Endodermal cell (in vitro differentiated cells): ENCODE data around the gene TYW1. TPM values are rescaled to one million over a fixed set of nuclear protein-coding genes. Genes with fewer than 3 reads are reported as not detected.
"Not testable (repeated sequence)": the region's sequence is repeated elsewhere in the genome, so short reads cannot be mapped to it uniquely, and the experiment has no call there.

ENCODE experiments used
- DNase-seq: peaks from one replicate; pipeline ENCODE4 v3.0.0-alpha.2; 2017
- H3K27ac ChIP-seq: 2 replicates; pipeline ENCODE4 v1.5.1; 2013; ENCODE audit warnings: mild to moderate bottlenecking, low read depth, low read length, moderate library complexity
- H3K27me3 ChIP-seq: 2 replicates; pipeline ENCODE4 v1.6.1; 2013; ENCODE audit warnings: mild to moderate bottlenecking, low read length, moderate library complexity; ENCODE audit not compliant: insufficient read depth, control insufficient read depth, poor library complexity, severe bottlenecking
- H3K36me3 ChIP-seq: 2 replicates; pipeline ENCODE4 v1.7.0; 2013; ENCODE audit warnings: mild to moderate bottlenecking, low read length, moderate library complexity; ENCODE audit not compliant: control insufficient read depth, insufficient read depth
- H3K4me1 ChIP-seq: one replicate; pipeline ENCODE4 v1.7.0; 2013; ENCODE audit warnings: low read length; ENCODE audit not compliant: control insufficient read depth, insufficient read depth
- H3K4me3 ChIP-seq: 2 replicates; pipeline ENCODE4 v1.5.1; 2013; ENCODE audit warnings: mild to moderate bottlenecking, low read length, moderate library complexity
- H3K9ac ChIP-seq: 2 replicates; pipeline ENCODE4 v1.6.1; 2013; ENCODE audit warnings: mild to moderate bottlenecking, low read length, moderate library complexity; ENCODE audit not compliant: poor library complexity, severe bottlenecking; ENCODE audit errors: extremely low read depth
- H3K9me3 ChIP-seq: 2 replicates; pipeline ENCODE4 v1.6.1; 2013; ENCODE audit warnings: mild to moderate bottlenecking, low read length, moderate library complexity; ENCODE audit not compliant: control insufficient read depth
- H3K27ac Mint-ChIP-seq: 2 replicates; pipeline ENCODE4 v1.8.0; 2020; ENCODE audit warnings: mixed read lengths
- H3K27me3 Mint-ChIP-seq: 2 replicates; pipeline ENCODE4 v1.8.0; 2021; ENCODE audit warnings: mild to moderate bottlenecking, mixed read lengths; ENCODE audit not compliant: insufficient read depth
- H3K36me3 Mint-ChIP-seq: 2 replicates; pipeline ENCODE4 v1.8.0; 2020; ENCODE audit warnings: low read depth, mixed read lengths
- H3K4me1 Mint-ChIP-seq: 2 replicates; pipeline ENCODE4 v1.8.0; 2020; ENCODE audit warnings: mixed read lengths
- H3K4me3 Mint-ChIP-seq: 2 replicates; pipeline ENCODE4 v1.8.0; 2020; ENCODE audit warnings: mild to moderate bottlenecking, moderate library complexity, mixed read lengths
- H3K9me3 Mint-ChIP-seq: 2 replicates; pipeline ENCODE4 v1.8.0; 2020; ENCODE audit warnings: mild to moderate bottlenecking, mixed read lengths
- WGBS, 2 experiments: methylation state at CpG; one replicate each; pipeline versions ENCODE4 v1.1.5 to v1.1.7; 2013; ENCODE audit warnings: missing lambda C conversion rate in 2 of 2, mixed read lengths in 1 of 2; ENCODE audit not compliant: insufficient coverage in 1 of 2, insufficient read length in 1 of 2; 5-methylcytosine and 5-hydroxymethylcytosine counted together
- total RNA-seq, 2 donors: library from RNA; stranded (reverse); fragmentation: NEBNext Ultra II Directional in 1 of 2; extraction: Animal tissue kit (Norgen Biotek cat#: 25700) in 1 of 2; gene quantifications; 2 replicates in 1 of 2; 3 replicates in 1 of 2; pipeline ENCODE4 v1.2.1, GENCODE V29; 2021

TYW1 gene
- total RNA-seq, 2 donors from 2014 or later = 17.8 to 18.7 TPM

DNA sequence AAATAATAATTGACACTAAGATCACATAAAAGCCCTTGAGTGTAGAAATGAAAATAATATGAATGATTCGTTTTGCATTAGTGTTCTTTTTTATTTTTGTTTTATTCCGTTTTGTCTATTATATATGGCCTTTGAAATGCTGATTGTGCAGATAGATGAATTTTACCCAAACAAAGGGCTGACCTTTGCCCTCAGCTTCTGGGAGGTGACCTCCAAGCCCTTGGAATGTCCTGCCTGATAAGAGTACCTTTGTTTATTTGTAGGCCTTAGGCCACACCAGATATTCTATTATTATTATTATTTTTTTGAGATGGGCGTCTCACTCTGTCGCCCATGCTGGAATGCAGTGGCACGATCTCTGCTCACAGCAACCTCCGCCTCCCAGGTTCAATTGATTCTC is 230.3 kb downstream of the TYW1 start:
- H3K27ac Mint-ChIP-seq = peak overlapping the region; percentile 16
- not testable (repeated sequence) for H3K4me1 ChIP-seq, H3K36me3 ChIP-seq, DNase-seq, H3K4me3 Mint-ChIP-seq, H3K9me3 Mint-ChIP-seq, H3K27ac ChIP-seq, H3K4me3 ChIP-seq, H3K27me3 ChIP-seq, H3K9me3 ChIP-seq, H3K27me3 Mint-ChIP-seq, H3K9ac ChIP-seq
- H3K4me1 Mint-ChIP-seq = peaks cover 20% of the 10 kb centered on the region
- peaks cover 23% of the 10 kb centered on the region for H3K36me3 Mint-ChIP-seq
- no CpG with 5 or more reads among the region's 6 CpGs for WGBS, 2 experiments

GRCh38 chr7:67229018-67229417 is 232.4 kb downstream of the TYW1 start:
- WGBS, 2 experiments = 71 to 85% methylated on average over 4 to 9 of the region's 9 CpGs
- H3K27me3 Mint-ChIP-seq, H3K4me3 Mint-ChIP-seq, H3K27ac ChIP-seq, H3K36me3 ChIP-seq, H3K9ac ChIP-seq, H3K27me3 ChIP-seq, H3K9me3 ChIP-seq, H3K9me3 Mint-ChIP-seq, DNase-seq, H3K4me3 ChIP-seq, H3K4me1 ChIP-seq: not testable (repeated sequence)
- peaks cover 17% of the 10 kb centered on the region for H3K36me3 Mint-ChIP-seq
- peaks cover 18% of the 10 kb centered on the region for H3K4me1 Mint-ChIP-seq
- peak overlapping the region; percentile 41 for H3K27ac Mint-ChIP-seq

DNA sequence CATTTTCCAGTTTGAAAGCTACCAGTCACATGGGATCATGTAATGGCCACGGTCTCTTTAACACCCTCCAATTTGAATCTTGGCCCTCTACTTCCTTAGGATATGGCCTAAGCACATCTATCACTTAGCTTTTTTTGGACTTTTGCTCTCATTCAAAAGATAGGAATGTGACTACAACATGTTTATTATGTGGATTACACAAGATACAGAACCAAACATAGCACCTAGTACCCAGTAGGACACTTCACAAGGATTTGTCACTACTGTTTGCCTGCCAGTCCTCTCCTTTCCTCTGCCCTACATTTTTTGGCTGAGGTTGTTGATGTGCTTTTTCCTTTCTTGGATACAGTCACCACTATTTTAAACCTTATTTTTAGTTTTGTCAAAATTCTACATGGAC is 233.4 kb downstream of the TYW1 start:
- H3K9ac ChIP-seq, H3K4me3 Mint-ChIP-seq, DNase-seq, H3K9me3 Mint-ChIP-seq, H3K27ac Mint-ChIP-seq, H3K36me3 ChIP-seq, H3K27ac ChIP-seq, H3K9me3 ChIP-seq, H3K4me3 ChIP-seq, H3K27me3 Mint-ChIP-seq, H3K4me1 ChIP-seq, H3K27me3 ChIP-seq: not testable (repeated sequence)
- peaks cover 18% of the 10 kb centered on the region for H3K4me1 Mint-ChIP-seq
- peaks cover 14% of the 10 kb centered on the region for H3K36me3 Mint-ChIP-seq
- WGBS, 2 experiments = no CpG with 5 or more reads among the region's 1 CpG

DNA sequence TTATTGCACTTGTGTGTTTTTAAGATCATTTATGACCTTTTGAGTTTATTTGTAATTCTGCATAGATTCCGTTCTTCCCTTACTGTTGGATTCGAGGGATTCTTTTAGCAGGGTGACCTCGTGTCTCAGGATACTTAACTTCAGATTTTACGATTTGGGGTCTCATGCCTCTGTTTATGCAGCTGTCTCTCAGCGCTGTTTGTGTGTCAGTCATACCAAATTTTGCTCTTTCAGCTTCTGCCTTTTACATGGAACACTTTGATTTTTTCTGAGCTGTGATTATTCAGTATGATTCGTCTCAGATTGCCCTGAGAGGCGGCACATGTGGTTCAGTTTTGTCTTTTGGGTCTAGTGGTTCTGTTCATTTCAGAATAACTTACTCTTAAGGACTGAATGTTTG is 236.9 kb downstream of the TYW1 start:
- peaks cover 22% of the 10 kb centered on the region for H3K4me1 Mint-ChIP-seq
- H3K27ac Mint-ChIP-seq = not testable (repeated sequence)

GRCh38 chr7:67236216-67236615 is 239.6 kb downstream of the TYW1 start:
- not testable (repeated sequence) for H3K27me3 Mint-ChIP-seq, H3K9ac ChIP-seq, H3K36me3 ChIP-seq, H3K9me3 Mint-ChIP-seq, H3K4me3 Mint-ChIP-seq, H3K27ac Mint-ChIP-seq, H3K36me3 Mint-ChIP-seq, H3K4me1 ChIP-seq, DNase-seq, H3K27me3 ChIP-seq, H3K9me3 ChIP-seq, H3K4me3 ChIP-seq, H3K27ac ChIP-seq
- WGBS, 2 experiments = 82% methylated on average over 7 of the region's 7 CpGs; no CpG with 5 or more reads in 1 of the 2 experiments
- peaks cover 17% of the 10 kb centered on the region for H3K4me1 Mint-ChIP-seq

More for the DNA sequence above, 236.9 kb downstream of the TYW1 start:
- not testable (repeated sequence) for H3K36me3 Mint-ChIP-seq, H3K4me3 Mint-ChIP-seq, H3K27me3 ChIP-seq, H3K36me3 ChIP-seq, H3K9me3 ChIP-seq, H3K27me3 Mint-ChIP-seq, H3K4me1 ChIP-seq, H3K4me3 ChIP-seq, H3K9me3 Mint-ChIP-seq, H3K27ac ChIP-seq, H3K9ac ChIP-seq, DNase-seq
- WGBS, 2 experiments = no CpG with 5 or more reads among the region's 7 CpGs

- H3K36me3 ChIP-seq, H3K36me3 Mint-ChIP-seq, DNase-seq, H3K27me3 ChIP-seq, H3K27ac ChIP-seq, H3K27me3 Mint-ChIP-seq, H3K4me1 ChIP-seq, H3K9me3 Mint-ChIP-seq, H3K4me3 ChIP-seq, H3K9ac ChIP-seq, H3K4me3 Mint-ChIP-seq, H3K27ac Mint-ChIP-seq, H3K9me3 ChIP-seq: not testable (repeated sequence)
- WGBS, 2 experiments = 87 to 100% methylated on average over 1 of the region's 1 CpG
- H3K4me1 Mint-ChIP-seq = peaks cover 13% of the 10 kb centered on the region
These were observed 246.2 kb downstream of the TYW1 start for GRCh38 chr7:67242871-67243270.

- H3K36me3 ChIP-seq, H3K4me1 ChIP-seq, H3K4me1 Mint-ChIP-seq, H3K27ac Mint-ChIP-seq, H3K27me3 Mint-ChIP-seq, H3K27ac ChIP-seq, H3K27me3 ChIP-seq, H3K4me3 Mint-ChIP-seq, DNase-seq, H3K4me3 ChIP-seq, H3K9ac ChIP-seq: not testable (repeated sequence)
- Mint-ChIP-seq H3K9me3 (peaks cover 21% of the 10 kb centered on the region), H3K36me3 (peaks cover 13% of the 10 kb centered on the region)
- 40 to 92% methylated on average over 1 to 4 of the region's 5 CpGs for WGBS, 2 experiments
- peaks cover 17% of the 10 kb centered on the region for H3K9me3 ChIP-seq
These were observed 251.7 kb downstream of the TYW1 start for GRCh38 chr7:67248364-67248763.
